GM18870 (cell line): ENCODE data around the gene CALHM3.
A peak's percentile ranks its signal among the peaks of the same experiment; 100 is the strongest.
"Not testable (repeated sequence)": the region's sequence is repeated elsewhere in the genome, so short reads cannot be mapped to it uniquely, and the experiment has no call there.

Source experiments
- ATAC-seq: cut with Tn5 transposase; IDR thresholded peaks from one replicate; pipeline ENCODE4 v1.9.1; 2021; ENCODE audit warnings: moderate library complexity; ENCODE audit not compliant: unreplicated experiment

Gene CALHM3

GRCh38 chr10:103502849-103503660 lies 24.0 kb upstream of the CALHM3 start:
- no peak for ATAC-seq

GRCh38 chr10:103501186-103501585 lies 22.1 kb upstream of the CALHM3 start:
- ATAC-seq, result no peak

GRCh38 chr10:103500481-103500880 lies 21.4 kb upstream of the CALHM3 start:
- ATAC-seq, result no peak

- no peak for ATAC-seq
Measured at GRCh38 chr10:103499881-103500280, 20.8 kb upstream of the CALHM3 start.

- ATAC-seq, result no peak
Measured at GRCh38 chr10:103498936-103499638, 20.0 kb upstream of the CALHM3 start.

- ATAC-seq, result no peak
Measured at GRCh38 chr10:103497161-103497915, 18.3 kb upstream of the CALHM3 start.

GRCh38 chr10:103495321-103495720 lies 16.3 kb upstream of the CALHM3 start:
- no peak for ATAC-seq

GRCh38 chr10:103493916-103494877 lies 15.2 kb upstream of the CALHM3 start:
- no peak for ATAC-seq

GRCh38 chr10:103493362-103493915 lies 14.4 kb upstream of the CALHM3 start, which contains the start of gene NEURL1:
TSS of gene NEURL1 (plus strand) at chr10:103493705. CDS start at chr10:103494388, 683 bp downstream.
- no peak for ATAC-seq

- no peak for ATAC-seq
Measured at GRCh38 chr10:103492655-103493261, 13.7 kb upstream of the CALHM3 start.

GRCh38 chr10:103491729-103492364 lies 12.8 kb upstream of the CALHM3 start:
- no peak for ATAC-seq

GRCh38 chr10:103490986-103491314 lies 11.9 kb upstream of the CALHM3 start:
- ATAC-seq, result peak; percentile 17

GRCh38 chr10:103487410-103487708 lies 8.3 kb upstream of the CALHM3 start:
- no peak for ATAC-seq

GRCh38 chr10:103486635-103487409 lies 7.8 kb upstream of the CALHM3 start:
- not testable (repeated sequence) for ATAC-seq

GRCh38 chr10:103481974-103482531 lies 3.0 kb upstream of the CALHM3 start:
- no peak for ATAC-seq

- no peak for ATAC-seq
Measured at GRCh38 chr10:103480521-103480920, 1.5 kb upstream of the CALHM3 start.

GRCh38 chr10:103478671-103479070 lies 369 bp downstream of the CALHM3 start:
- ATAC-seq, result no peak

GRCh38 chr10:103476046-103476768 lies 2.8 kb downstream of the CALHM3 start:
- no peak for ATAC-seq
